CD1c-positive myeloid dendritic cell (primary cell): ENCODE results near the gene FYB1.
A peak's percentile ranks its signal among the peaks of the same experiment; 100 is the strongest.

Source experiments
- DNase-seq: peaks from one replicate; pipeline ENCODE4 v3.0.0-alpha.2; 2016; ENCODE audit errors: extremely low spot score

The FYB1 gene

DNA sequence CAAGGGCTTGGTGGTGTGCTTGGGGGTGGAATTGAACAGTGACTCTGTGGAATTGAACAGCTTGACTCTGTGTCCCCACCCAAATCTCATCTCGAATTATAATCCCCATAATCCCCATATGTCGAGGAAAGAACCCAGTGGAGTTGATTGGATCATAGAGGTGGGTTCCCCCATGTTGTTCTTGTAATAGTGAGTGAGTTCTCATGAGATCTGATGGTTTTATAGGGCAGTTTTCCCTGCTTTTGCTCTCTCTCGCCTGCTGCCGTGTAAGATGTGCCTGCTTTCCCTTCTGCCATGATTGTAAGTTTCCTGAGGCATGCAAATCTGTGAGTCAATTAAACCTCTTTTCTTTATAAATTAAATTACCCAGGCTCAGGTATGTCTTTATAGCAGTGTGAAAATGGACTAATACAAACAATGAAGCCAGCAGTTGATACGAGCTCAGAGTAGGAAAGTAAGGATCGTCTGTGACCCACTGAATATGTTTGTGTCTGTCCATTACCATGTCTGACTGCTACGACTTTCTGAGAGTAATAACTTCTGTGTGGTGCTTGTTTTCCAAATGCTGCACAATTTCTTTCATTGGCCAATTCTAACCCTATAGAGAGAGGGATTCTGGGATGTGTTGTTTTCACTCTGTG lies 127.3 kb downstream of the FYB1 start:
- no peak for DNase-seq

GRCh38 chr5:39083968-39084367 lies 135.4 kb downstream of the FYB1 start:
- DNase-seq = no peak

- DNase-seq = no peak
Measured at GRCh38 chr5:39082995-39083394, 136.4 kb downstream of the FYB1 start.

DNA sequence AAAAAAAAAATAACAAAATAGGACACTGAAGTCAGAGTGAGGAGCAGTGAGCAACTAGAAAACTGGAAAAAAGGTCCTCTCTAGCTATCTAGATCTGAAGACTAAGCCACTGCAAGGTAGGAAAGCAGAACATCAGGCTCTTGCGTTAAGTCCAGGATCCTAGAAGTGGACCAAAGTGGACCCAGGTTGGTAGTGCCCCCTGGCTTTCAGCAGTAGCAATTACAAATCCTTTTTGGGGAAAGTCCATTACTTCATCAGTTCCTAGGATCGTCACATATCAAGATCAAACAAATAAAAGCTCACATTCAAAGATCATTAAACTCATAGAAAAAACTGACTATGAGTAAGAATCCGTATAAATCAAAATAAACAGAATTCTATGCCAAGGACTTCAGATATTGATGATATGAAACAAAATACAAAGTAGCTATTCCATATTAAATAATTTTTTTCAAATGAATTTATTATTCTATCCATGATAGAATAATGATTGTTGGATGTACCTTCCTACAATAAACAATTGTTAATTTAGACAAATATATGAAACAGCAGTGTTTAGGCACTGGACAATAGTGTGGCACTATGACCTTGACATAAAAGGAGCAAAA lies 138.7 kb downstream of the FYB1 start:
- peak; percentile 82 for DNase-seq

DNA sequence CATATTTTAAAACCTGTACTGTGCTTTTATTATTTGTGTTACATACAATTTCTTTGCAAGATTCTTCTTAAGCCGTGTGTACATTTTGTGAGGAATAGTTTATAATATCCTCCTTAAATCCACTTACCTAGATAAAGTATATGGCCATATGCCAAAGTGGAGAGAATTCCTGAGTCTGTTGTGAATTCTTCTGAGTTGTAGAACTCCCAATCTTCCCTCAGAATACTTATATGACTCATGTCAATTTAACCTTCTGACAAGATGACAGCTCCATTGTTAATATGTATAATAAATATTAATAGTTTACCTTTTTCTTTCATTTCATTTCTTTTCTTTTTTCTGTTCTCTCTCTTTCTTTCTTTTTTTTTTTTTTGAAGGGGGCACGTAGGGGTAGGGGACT lies 139.2 kb downstream of the FYB1 start:
- DNase-seq = no peak

GRCh38 chr5:39079147-39079546 lies 140.2 kb downstream of the FYB1 start:
- no peak for DNase-seq

DNA sequence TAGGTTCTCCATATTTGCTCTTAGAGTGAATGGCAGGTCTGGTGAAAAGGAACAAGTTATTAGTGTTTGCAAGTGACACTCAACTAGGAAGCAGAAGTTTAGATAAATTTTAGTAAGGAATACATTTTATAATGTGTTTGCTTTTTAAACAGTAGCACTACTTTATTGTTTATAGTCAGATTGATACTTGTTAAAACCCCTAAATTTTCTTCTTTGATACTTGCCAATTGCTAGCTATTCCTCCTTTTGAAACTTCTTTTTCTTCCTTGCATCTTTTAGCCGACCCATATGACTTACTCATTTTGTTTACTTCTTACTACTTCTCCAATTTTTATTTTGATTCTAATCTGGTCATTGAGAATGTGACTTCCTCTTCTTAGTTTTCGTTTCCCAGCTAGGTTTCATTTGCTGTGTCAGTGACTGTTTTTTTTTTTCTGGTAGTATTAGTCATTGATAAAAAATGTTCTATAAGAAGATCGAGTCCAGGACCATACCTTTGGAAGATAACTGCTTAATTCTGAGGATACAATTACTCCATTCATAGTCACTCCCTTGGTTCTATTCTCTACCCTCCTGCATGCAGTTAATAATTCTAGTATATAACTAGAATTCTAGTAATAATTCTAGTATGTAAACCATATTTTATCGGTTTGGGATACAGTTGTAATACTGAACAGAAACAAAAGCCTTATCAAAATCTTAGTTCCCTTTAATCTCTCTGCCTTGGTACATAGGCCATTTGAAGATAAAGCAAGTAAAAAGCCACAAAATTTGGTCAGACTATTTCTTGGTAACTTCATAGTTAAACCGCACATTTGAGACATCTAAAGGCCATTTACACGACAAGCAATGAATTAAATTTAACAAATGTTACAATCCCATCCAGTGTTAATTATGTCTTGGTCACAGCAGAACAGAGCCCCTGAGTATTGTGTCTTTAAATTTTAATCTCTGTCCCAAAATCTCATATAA lies 142.3 kb downstream of the FYB1 start:
- DNase-seq = peak; percentile 81

DNA sequence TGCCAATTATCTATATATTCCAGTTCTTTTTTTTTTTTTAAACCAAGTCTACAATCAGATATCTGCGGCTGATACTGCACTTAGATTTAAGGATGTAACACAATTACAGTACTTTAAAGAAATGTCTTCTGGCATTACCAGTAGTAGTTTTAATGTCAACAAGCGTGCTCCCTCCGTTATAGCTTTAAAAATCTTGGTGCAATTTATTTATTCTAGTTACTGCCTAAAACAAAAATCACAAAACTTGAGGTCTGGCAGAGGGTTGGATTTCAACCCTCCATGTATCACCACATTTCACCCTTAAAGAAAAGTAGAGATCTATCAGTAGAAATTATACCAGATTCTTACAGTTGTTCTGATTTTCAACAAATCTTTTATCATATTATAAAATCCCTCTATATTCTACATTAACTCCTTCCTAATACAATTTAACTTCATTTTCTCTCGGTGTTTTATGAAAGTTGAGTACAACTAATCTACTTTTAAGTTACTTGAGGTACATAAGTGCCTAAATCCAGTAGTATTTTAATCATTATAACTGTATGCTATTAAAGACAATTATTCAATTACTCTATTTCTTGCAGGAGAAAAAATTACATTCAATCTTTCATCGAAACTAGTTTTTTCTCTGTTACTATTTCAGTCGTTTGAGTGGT lies 143.1 kb downstream of the FYB1 start:
- DNase-seq = no peak

DNA sequence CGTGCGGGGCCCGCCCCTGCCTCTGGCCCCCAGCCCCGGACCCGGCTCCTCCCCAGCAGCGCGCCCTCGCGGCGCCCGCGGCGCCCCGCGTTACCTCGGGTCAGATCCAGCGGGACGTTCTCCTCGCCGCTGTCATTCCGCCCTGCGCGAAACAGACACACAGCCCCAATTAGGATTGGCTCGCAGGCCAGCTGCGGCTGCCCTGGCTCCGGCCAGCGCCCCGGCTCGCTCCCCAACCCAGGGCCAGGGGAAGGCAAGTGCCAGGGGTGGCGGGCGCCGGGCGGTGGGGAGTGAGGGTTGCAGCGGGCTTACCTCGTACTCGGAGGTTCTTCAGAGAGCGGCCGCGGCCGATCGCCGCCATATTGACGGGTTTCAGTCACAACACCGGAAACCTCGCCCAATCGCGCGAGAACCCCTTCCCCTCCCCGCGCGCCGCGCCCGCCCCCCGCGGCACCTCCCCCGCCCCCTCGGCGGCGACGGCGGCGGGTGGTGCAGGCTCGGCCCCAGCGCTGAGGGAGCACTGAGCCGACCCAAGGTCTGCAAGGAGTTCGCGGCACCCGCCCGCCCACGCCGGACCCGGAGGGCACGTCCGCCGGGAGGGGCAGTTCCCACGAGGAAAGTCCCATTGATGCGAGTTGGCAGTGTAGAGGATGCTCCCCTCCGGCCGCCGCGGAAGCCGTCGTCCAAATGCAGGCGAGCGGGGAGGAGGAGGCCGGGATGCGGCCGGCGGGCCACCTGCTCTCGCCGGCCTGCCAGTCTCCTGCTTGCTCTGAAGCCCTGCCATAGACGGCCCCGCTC lies 145.1 kb downstream of the FYB1 start, which contains the start of gene RICTOR:
RICTOR (minus strand) TSS at position 383 of the 798 bp plus-strand sequence; CDS start at position 361, 22 bp downstream.
- DNase-seq = peak; percentile 96

GRCh38 chr5:39073767-39074016 lies 145.7 kb downstream of the FYB1 start:
- DNase-seq = peak; percentile 55

- peak; percentile 77 for DNase-seq
Measured at GRCh38 chr5:39072925-39073766, 146.2 kb downstream of the FYB1 start.

GRCh38 chr5:39068099-39068498 lies 151.3 kb downstream of the FYB1 start:
- DNase-seq = no peak

GRCh38 chr5:39064450-39064849 lies 154.9 kb downstream of the FYB1 start:
- DNase-seq = no peak

DNA sequence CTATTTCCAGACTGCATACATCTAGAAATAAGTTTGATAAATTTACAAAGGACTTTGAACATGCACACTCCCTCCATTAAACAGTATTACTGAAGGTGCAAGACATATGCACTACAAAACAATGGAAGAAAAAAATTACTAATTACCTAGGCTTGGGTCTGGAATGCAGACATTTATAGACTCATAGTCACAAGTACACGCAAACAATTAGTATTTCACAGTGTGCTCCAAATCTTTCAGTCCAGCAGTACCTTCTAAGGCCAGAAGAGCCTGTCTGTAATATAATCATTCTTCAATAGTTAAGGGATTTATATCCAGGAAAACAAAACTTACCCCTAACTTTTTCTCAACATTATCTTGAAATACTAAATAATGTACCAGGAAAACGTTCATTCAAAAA lies 156.3 kb downstream of the FYB1 start:
- no peak for DNase-seq

- DNase-seq = no peak
Measured at GRCh38 chr5:39062530-39062929, 156.8 kb downstream of the FYB1 start.

- no peak for DNase-seq
Measured at GRCh38 chr5:39062104-39062503, 157.3 kb downstream of the FYB1 start.

GRCh38 chr5:39059064-39059463 lies 160.3 kb downstream of the FYB1 start:
- no peak for DNase-seq

GRCh38 chr5:39058178-39058921 lies 161.0 kb downstream of the FYB1 start:
- no peak for DNase-seq

GRCh38 chr5:39057734-39058133 lies 161.6 kb downstream of the FYB1 start:
- DNase-seq = no peak
